Right lobe of liver (tissue), 4 donors: Measurements from ENCODE around the gene MLH1.

Experiments
- POLR2A ChIP-seq: fragments of 450-650 bp; IDR thresholded peaks from one replicate; pipeline ENCODE4 v1.6.1; 2017; ENCODE audit warnings: antibody characterized with exemption, mild to moderate bottlenecking
- TF ChIP-seq, protein P1 (sequence below), 4 donors: fragments of 200-600 bp in 3 of 4; fragments of 450-650 bp in 1 of 4; IDR thresholded peaks; one replicate each; pipeline versions ENCODE4 v1.5.1 to v1.8.0; 2016 to 2022; ENCODE audit warnings: antibody characterized with exemption in 4 of 4, mild to moderate bottlenecking in 2 of 4
- donor health status: DM: no; HTN: no; CAD: no.
- donor health status: DM: no; HTN: no; CAD: no.
- donor health status: DM: no; HTN: yes; CAD: no.

DNA sequence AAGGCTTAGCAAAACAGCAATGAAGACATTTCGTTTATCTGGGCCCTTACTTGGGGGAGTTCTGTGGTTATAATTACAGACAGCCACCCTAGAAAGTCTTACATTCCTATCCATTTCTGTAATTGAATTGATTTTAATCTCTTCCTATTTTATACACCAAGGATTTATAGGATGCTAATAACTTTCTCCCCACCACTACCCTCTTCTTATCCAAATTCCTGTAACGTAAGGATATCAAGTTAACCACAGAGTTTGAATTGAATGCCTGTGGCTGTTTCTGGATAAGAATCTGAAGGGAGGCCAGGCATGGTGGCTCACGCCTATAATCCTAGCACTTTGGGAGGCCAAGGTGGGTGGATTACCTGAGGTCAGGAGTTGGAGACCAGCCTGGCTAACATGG is 78.6 kb downstream of the MLH1 start:
- TF ChIP-seq, protein P1, sequence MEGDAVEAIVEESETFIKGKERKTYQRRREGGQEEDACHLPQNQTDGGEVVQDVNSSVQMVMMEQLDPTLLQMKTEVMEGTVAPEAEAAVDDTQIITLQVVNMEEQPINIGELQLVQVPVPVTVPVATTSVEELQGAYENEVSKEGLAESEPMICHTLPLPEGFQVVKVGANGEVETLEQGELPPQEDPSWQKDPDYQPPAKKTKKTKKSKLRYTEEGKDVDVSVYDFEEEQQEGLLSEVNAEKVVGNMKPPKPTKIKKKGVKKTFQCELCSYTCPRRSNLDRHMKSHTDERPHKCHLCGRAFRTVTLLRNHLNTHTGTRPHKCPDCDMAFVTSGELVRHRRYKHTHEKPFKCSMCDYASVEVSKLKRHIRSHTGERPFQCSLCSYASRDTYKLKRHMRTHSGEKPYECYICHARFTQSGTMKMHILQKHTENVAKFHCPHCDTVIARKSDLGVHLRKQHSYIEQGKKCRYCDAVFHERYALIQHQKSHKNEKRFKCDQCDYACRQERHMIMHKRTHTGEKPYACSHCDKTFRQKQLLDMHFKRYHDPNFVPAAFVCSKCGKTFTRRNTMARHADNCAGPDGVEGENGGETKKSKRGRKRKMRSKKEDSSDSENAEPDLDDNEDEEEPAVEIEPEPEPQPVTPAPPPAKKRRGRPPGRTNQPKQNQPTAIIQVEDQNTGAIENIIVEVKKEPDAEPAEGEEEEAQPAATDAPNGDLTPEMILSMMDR (IDR thresholded peaks at IDR 0.05): no peak
- TF ChIP-seq POLR2A: no peak
